ENCODE results near the gene ZNF846. TPM values are rescaled to one million over a fixed set of nuclear protein-coding genes. Genes with fewer than 3 reads are reported as not detected.

ZNF846 gene
- 3.5 and 6.3 TPM in 2 replicates for total RNA-seq (2014; rRNA removed; shearing (Covaris generic))

GRCh38 chr19:9768175-9769112 lies at the start of gene ZNF846:
Gene ZNF846, minus strand, starts transcription at chr19:9768738. Its CDS starts 3,788 bp downstream, at chr19:9764950.
- peak within 1 kb of the TSS; percentile 57 for H3K4me3 ChIP-seq
- H3K4me1 ChIP-seq (replicated peaks), result no peaks in the 10 kb centered on the region; the same call in 1 of the 2 replicates
- H3K36me3 ChIP-seq, result no peaks in the 10 kb centered on the region
- DNase-seq (ENCODE audit: low read depth in 1 of 2, low spot score in 2 of 2), result peak; percentile 92 to 95
- H3K27ac ChIP-seq, result peak within 1 kb of the TSS; percentile 76
- no peaks in the 10 kb centered on the region for H3K27me3 ChIP-seq (replicated peaks)
- peaks cover 3% of the 10 kb centered on the region; the same call in 1 of the 2 replicates for H3K9me3 ChIP-seq (replicated peaks)

GRCh38 chr19:9818175-9818733 lies 49.7 kb upstream of the ZNF846 start:
- Histone ChIP-seq H3K27me3 (replicated peaks) (no peaks in the 10 kb centered on the region), H3K9me3 (replicated peaks) (peaks cover 8% of the 10 kb centered on the region; the same call in 1 of the 2 replicates), H3K4me1 (replicated peaks) (peaks cover 14% of the 10 kb centered on the region), H3K4me3 (peak overlapping the region; percentile 92), H3K27ac (peak overlapping the region; percentile 92), H3K36me3 (peaks cover 47% of the 10 kb centered on the region)
- DNase-seq (ENCODE audit: low read depth in 1 of 2, low spot score in 2 of 2), result peak in 1 of 2 experiments; percentile 7

- no peak for DNase-seq (ENCODE audit: low read depth in 1 of 2, low spot score in 2 of 2)
- H3K9me3 ChIP-seq (replicated peaks), result peaks cover 4% of the 10 kb centered on the region; the same call in 1 of the 2 replicates
- H3K27me3 ChIP-seq (replicated peaks), result no peaks in the 10 kb centered on the region
- H3K4me3 ChIP-seq, result no peak overlapping the region
- H3K27ac ChIP-seq, result no peak overlapping the region
- no peaks in the 10 kb centered on the region for H3K4me1 ChIP-seq (replicated peaks)
- H3K36me3 ChIP-seq, result peaks cover 74% of the 10 kb centered on the region
These were observed 42.6 kb upstream of the ZNF846 start for GRCh38 chr19:9811139-9811538.

- DNase-seq (ENCODE audit: low read depth in 1 of 2, low spot score in 2 of 2), result no peak
- no peaks in the 10 kb centered on the region for H3K27me3 ChIP-seq (replicated peaks)
- H3K4me3 ChIP-seq, result no peak overlapping the region
- H3K9me3 ChIP-seq (replicated peaks), result no peaks in the 10 kb centered on the region
- H3K36me3 ChIP-seq, result peaks cover 66% of the 10 kb centered on the region
- no peak overlapping the region for H3K27ac ChIP-seq
- no peaks in the 10 kb centered on the region for H3K4me1 ChIP-seq (replicated peaks)
These were observed 40.6 kb upstream of the ZNF846 start for GRCh38 chr19:9808855-9809824.

GRCh38 chr19:9806803-9807202 lies 38.3 kb upstream of the ZNF846 start:
- Histone ChIP-seq H3K4me3 (no peak overlapping the region), H3K27me3 (replicated peaks) (no peaks in the 10 kb centered on the region), H3K27ac (no peak overlapping the region), H3K4me1 (replicated peaks) (no peaks in the 10 kb centered on the region), H3K9me3 (replicated peaks) (no peaks in the 10 kb centered on the region), H3K36me3 (peaks cover 51% of the 10 kb centered on the region)
- DNase-seq (ENCODE audit: low read depth in 1 of 2, low spot score in 2 of 2), result no peak

- Histone ChIP-seq H3K4me1 (replicated peaks) (no peaks in the 10 kb centered on the region), H3K4me3 (no peak overlapping the region), H3K36me3 (peaks cover 11% of the 10 kb centered on the region), H3K9me3 (replicated peaks) (no peaks in the 10 kb centered on the region), H3K27ac (no peak overlapping the region), H3K27me3 (replicated peaks) (no peaks in the 10 kb centered on the region)
- no peak for DNase-seq (ENCODE audit: low read depth in 1 of 2, low spot score in 2 of 2)
These were observed 33.4 kb upstream of the ZNF846 start for GRCh38 chr19:9801976-9802375.

GRCh38 chr19:9799162-9799561 lies 30.6 kb upstream of the ZNF846 start:
- no peaks in the 10 kb centered on the region for H3K4me1 ChIP-seq (replicated peaks)
- H3K36me3 ChIP-seq, result no peaks in the 10 kb centered on the region
- no peak for DNase-seq (ENCODE audit: low read depth in 1 of 2, low spot score in 2 of 2)
- no peak overlapping the region for H3K27ac ChIP-seq
- no peak overlapping the region for H3K4me3 ChIP-seq
- no peaks in the 10 kb centered on the region for H3K27me3 ChIP-seq (replicated peaks)
- H3K9me3 ChIP-seq (replicated peaks), result no peaks in the 10 kb centered on the region

- DNase-seq (ENCODE audit: low read depth in 1 of 2, low spot score in 2 of 2), result no peak
- no peak overlapping the region for H3K27ac ChIP-seq
These were observed 29.3 kb upstream of the ZNF846 start for GRCh38 chr19:9797871-9798270.

GRCh38 chr19:9796113-9796773 lies 27.7 kb upstream of the ZNF846 start:
- Histone ChIP-seq H3K4me3 (no peak overlapping the region), H3K27me3 (replicated peaks) (no peaks in the 10 kb centered on the region), H3K27ac (no peak overlapping the region), H3K36me3 (no peaks in the 10 kb centered on the region), H3K4me1 (replicated peaks) (no peaks in the 10 kb centered on the region; the same call in 1 of the 2 replicates), H3K9me3 (replicated peaks) (no peaks in the 10 kb centered on the region)
- DNase-seq (ENCODE audit: low read depth in 1 of 2, low spot score in 2 of 2), result peak; percentile 76 to 77

More at GRCh38 chr19:9797871-9798270, 29.3 kb upstream of the ZNF846 start:
- no peaks in the 10 kb centered on the region for H3K9me3 ChIP-seq (replicated peaks)
- no peaks in the 10 kb centered on the region; the same call in 1 of the 2 replicates for H3K4me1 ChIP-seq (replicated peaks)
- H3K4me3 ChIP-seq, result no peak overlapping the region
- no peaks in the 10 kb centered on the region for H3K27me3 ChIP-seq (replicated peaks)
- H3K36me3 ChIP-seq, result no peaks in the 10 kb centered on the region

GRCh38 chr19:9793071-9793591 lies 24.6 kb upstream of the ZNF846 start:
- peak overlapping the region; percentile 41 for H3K4me3 ChIP-seq
- peak; percentile 19 to 53 for DNase-seq (ENCODE audit: low read depth in 1 of 2, low spot score in 2 of 2)
- no peaks in the 10 kb centered on the region for H3K36me3 ChIP-seq
- H3K4me1 ChIP-seq (replicated peaks), result no peaks in the 10 kb centered on the region; the same call in 1 of the 2 replicates
- H3K27ac ChIP-seq, result no peak overlapping the region
- no peaks in the 10 kb centered on the region for H3K9me3 ChIP-seq (replicated peaks)
- H3K27me3 ChIP-seq (replicated peaks), result no peaks in the 10 kb centered on the region

- Histone ChIP-seq H3K4me3 (peak overlapping the region; percentile 41), H3K27ac (no peak overlapping the region), H3K36me3 (no peaks in the 10 kb centered on the region), H3K9me3 (replicated peaks) (no peaks in the 10 kb centered on the region), H3K4me1 (replicated peaks) (no peaks in the 10 kb centered on the region; the same call in 1 of the 2 replicates), H3K27me3 (replicated peaks) (no peaks in the 10 kb centered on the region)
- peak; percentile 47 to 89 for DNase-seq (ENCODE audit: low read depth in 1 of 2, low spot score in 2 of 2)
These were observed 23.9 kb upstream of the ZNF846 start for GRCh38 chr19:9792206-9793070.

All from SJSA1 (cell line).